ENCODE measurements around the gene CFAP46. TPM values are rescaled to one million over a fixed set of nuclear protein-coding genes. Genes with fewer than 3 reads are reported as not detected.
"Not testable (repeated sequence)": the region's sequence is repeated elsewhere in the genome, so short reads cannot be mapped to it uniquely, and the experiment has no call there.

Gene CFAP46
- total RNA-seq, 2 donors from 2014 or later = 0.45 TPM; not detected in 1

GRCh38 chr10:132776821-132777220, 165.5 kb downstream of the CFAP46 start:
- peak in 1 of 2 donors; percentile 20 for ATAC-seq

GRCh38 chr10:132776186-132776585, 166.2 kb downstream of the CFAP46 start:
- no peak for ATAC-seq
- no peaks in the 10 kb centered on the region for H3K9me3 Mint-ChIP-seq
- peaks cover 0 to 5% of the 10 kb centered on the region in 2 donors for H3K36me3 Mint-ChIP-seq
- no peak for DNase-seq (ENCODE audit: low spot score in 2 of 2)
- no peak overlapping the region for H3K27ac Mint-ChIP-seq

More at GRCh38 chr10:132776821-132777220, 165.5 kb downstream of the CFAP46 start:
- DNase-seq (ENCODE audit: low spot score in 2 of 2) = no peak
- no peaks in the 10 kb centered on the region for H3K9me3 Mint-ChIP-seq
- peaks cover 0 to 5% of the 10 kb centered on the region in 2 donors for H3K36me3 Mint-ChIP-seq
- H3K27ac Mint-ChIP-seq = no peak overlapping the region

GRCh38 chr10:132774902-132775863, 167.2 kb downstream of the CFAP46 start:
- peaks cover 0 to 4% of the 10 kb centered on the region in 2 donors for H3K36me3 Mint-ChIP-seq
- ATAC-seq = peak; percentile 3 to 33
- DNase-seq (ENCODE audit: low spot score in 2 of 2) = no peak
- no peaks in the 10 kb centered on the region for H3K9me3 Mint-ChIP-seq
- no peak overlapping the region for H3K27ac Mint-ChIP-seq

- DNase-seq (ENCODE audit: low spot score in 2 of 2) (no peak), ATAC-seq (no peak)
- no peaks in the 10 kb centered on the region for H3K36me3 Mint-ChIP-seq
- H3K9me3 Mint-ChIP-seq = no peaks in the 10 kb centered on the region
- no peak overlapping the region for H3K27ac Mint-ChIP-seq
Measured at GRCh38 chr10:132774181-132774901, 168.0 kb downstream of the CFAP46 start.

GRCh38 chr10:132772816-132773215, 169.6 kb downstream of the CFAP46 start:
- not testable (repeated sequence) for H3K36me3 Mint-ChIP-seq; DNase-seq (ENCODE audit: low spot score in 2 of 2); ATAC-seq; H3K9me3 Mint-ChIP-seq; H3K27ac Mint-ChIP-seq

GRCh38 chr10:132770061-132771021, 172.0 kb downstream of the CFAP46 start:
- H3K36me3 Mint-ChIP-seq = peaks cover 7 to 16% of the 10 kb centered on the region in 2 donors

GRCh38 chr10:132768346-132769248, 173.8 kb downstream of the CFAP46 start:
- peaks cover 7 to 16% of the 10 kb centered on the region in 2 donors for H3K36me3 Mint-ChIP-seq
- DNase-seq (ENCODE audit: low spot score in 2 of 2) (no peak), ATAC-seq (no peak)
- H3K27ac Mint-ChIP-seq = peak overlapping the region in 1 of 2 donors; percentile 55
- H3K9me3 Mint-ChIP-seq = no peaks in the 10 kb centered on the region

More at GRCh38 chr10:132770061-132771021, 172.0 kb downstream of the CFAP46 start:
- DNase-seq (ENCODE audit: low spot score in 2 of 2) (no peak), ATAC-seq (no peak)
- no peak overlapping the region for H3K27ac Mint-ChIP-seq
- H3K9me3 Mint-ChIP-seq = no peaks in the 10 kb centered on the region

- peaks cover 7 to 16% of the 10 kb centered on the region in 2 donors for H3K36me3 Mint-ChIP-seq
- ATAC-seq (no peak), DNase-seq (ENCODE audit: low spot score in 2 of 2) (no peak)
- H3K27ac Mint-ChIP-seq = peak overlapping the region in 1 of 2 donors; percentile 1
- no peaks in the 10 kb centered on the region for H3K9me3 Mint-ChIP-seq
Measured at GRCh38 chr10:132766291-132766690, 176.1 kb downstream of the CFAP46 start.

- ATAC-seq = no peak
- H3K27ac Mint-ChIP-seq = no peak overlapping the region
Measured at GRCh38 chr10:132765435-132765834, 176.9 kb downstream of the CFAP46 start.

GRCh38 chr10:132764108-132764507, 178.3 kb downstream of the CFAP46 start:
- Mint-ChIP-seq H3K27ac (peak overlapping the region in 1 of 2 donors; percentile 65), H3K36me3 (peaks cover 7 to 16% of the 10 kb centered on the region in 2 donors), H3K9me3 (no peaks in the 10 kb centered on the region)
- no peak for ATAC-seq
- no peak for DNase-seq (ENCODE audit: low spot score in 2 of 2)

More at GRCh38 chr10:132765435-132765834, 176.9 kb downstream of the CFAP46 start:
- peaks cover 7 to 16% of the 10 kb centered on the region in 2 donors for H3K36me3 Mint-ChIP-seq
- H3K9me3 Mint-ChIP-seq = no peaks in the 10 kb centered on the region
- DNase-seq (ENCODE audit: low spot score in 2 of 2) = no peak

GRCh38 chr10:132763545-132763944, 178.8 kb downstream of the CFAP46 start:
- Mint-ChIP-seq H3K9me3 (no peaks in the 10 kb centered on the region), H3K36me3 (peaks cover 3 to 12% of the 10 kb centered on the region in 2 donors), H3K27ac (no peak overlapping the region)
- DNase-seq (ENCODE audit: low spot score in 2 of 2) (no peak), ATAC-seq (no peak)

- Mint-ChIP-seq H3K36me3 (peaks cover 0 to 5% of the 10 kb centered on the region in 2 donors), H3K9me3 (no peaks in the 10 kb centered on the region), H3K27ac (no peak overlapping the region)
- ATAC-seq = peak; percentile 50 to 74
- DNase-seq (ENCODE audit: low spot score in 2 of 2) = no peak
Measured at GRCh38 chr10:132762267-132762666, 180.1 kb downstream of the CFAP46 start.

GRCh38 chr10:132761395-132762060, 180.8 kb downstream of the CFAP46 start:
- Mint-ChIP-seq H3K9me3 (no peaks in the 10 kb centered on the region), H3K36me3 (peaks cover under 1 to 5% of the 10 kb centered on the region in 2 donors), H3K27ac (peak overlapping the region in 1 of 2 donors; percentile 65)
- ATAC-seq (no peak), DNase-seq (ENCODE audit: low spot score in 2 of 2) (no peak)

- H3K9me3 Mint-ChIP-seq = peaks cover 7 to 8% of the 10 kb centered on the region in 2 donors
- ATAC-seq (no peak), DNase-seq (ENCODE audit: low spot score in 2 of 2) (no peak)
Measured at GRCh38 chr10:132758865-132759264, 183.5 kb downstream of the CFAP46 start.

More at GRCh38 chr10:132758865-132759264, 183.5 kb downstream of the CFAP46 start:
- Mint-ChIP-seq H3K36me3 (peaks cover 19 to 21% of the 10 kb centered on the region in 2 donors), H3K27ac (no peak overlapping the region)
